A673 (cell line): ENCODE measurements around the gene TRPM2. TPM values are rescaled to one million over a fixed set of nuclear protein-coding genes. Genes with fewer than 3 reads are reported as not detected.

Source experiments
- BruUV-seq: library from RNA; stranded (reverse); fragments of 400-500 nt; replicated peaks from 2 replicates; lab custom pipeline; 2021; lab: Mats Ljungman, UMichigan
- CTCF ChIA-PET: fragments of 300-600 bp; sonication (Branson Sonifier 250); formaldehyde crosslinking; loops from one replicate; lab custom pipeline; 2022; ENCODE audit warnings: antibody characterized with exemption; lab: Charles Lee
- POLR2A ChIA-PET: fragments of 300-600 bp; sonication (Branson Sonifier 250); formaldehyde crosslinking; loops from one replicate; lab custom pipeline; 2022; ENCODE audit warnings: antibody characterized with exemption; ENCODE audit not compliant: low non-redundant PET; lab: Charles Lee
- DNase-seq: peaks from one replicate; pipeline ENCODE4 v3.0.0-alpha.2; 2015; ENCODE audit warnings: low spot score
- H3K27ac ChIP-seq: fragments of 200-600 bp; sonication (generic); 2 replicates; pipeline ENCODE4 v1.5.1; 2016; ENCODE audit warnings: mixed run types, low read depth, mild to moderate bottlenecking, mixed read lengths, antibody characterized with exemption, low read length; ENCODE audit not compliant: poor library complexity, severe bottlenecking
- H3K27me3 ChIP-seq: fragments of 200-600 bp; sonication (generic); replicated peaks from 2 replicates; pipeline ENCODE4 v1.6.1; 2017; ENCODE audit warnings: mixed run types, low read depth, mild to moderate bottlenecking, mixed read lengths, antibody characterized with exemption, low read length; ENCODE audit not compliant: insufficient read depth, poor library complexity
- H3K36me3 ChIP-seq: fragments of 200-600 bp; sonication (generic); 2 replicates; pipeline ENCODE4 v1.6.1; 2016; ENCODE audit warnings: mixed run types, mild to moderate bottlenecking, mixed read lengths, antibody characterized with exemption, low read length; ENCODE audit not compliant: insufficient read depth, poor library complexity, severe bottlenecking
- H3K4me1 ChIP-seq: fragments of 200-600 bp; sonication (generic); 2 replicates; pipeline ENCODE4 v1.6.1; 2017; ENCODE audit warnings: mixed run types, mild to moderate bottlenecking, mixed read lengths, antibody characterized with exemption, low read length; ENCODE audit not compliant: insufficient read depth, poor library complexity, severe bottlenecking
- H3K4me3 ChIP-seq: fragments of 200-600 bp; sonication (generic); 2 replicates; pipeline ENCODE4 v1.5.1; 2016; ENCODE audit warnings: low read depth, mixed run types, mild to moderate bottlenecking, mixed read lengths, low read length; ENCODE audit not compliant: poor library complexity, severe bottlenecking
- H3K9me3 ChIP-seq: fragments of 200-600 bp; sonication (generic); 2 replicates; pipeline ENCODE4 v1.6.1; 2016; ENCODE audit warnings: mixed run types, low read depth, mild to moderate bottlenecking, mixed read lengths, antibody characterized with exemption, low read length; ENCODE audit not compliant: poor library complexity, severe bottlenecking
- EZH2 ChIP-seq: fragments of 200-600 bp; sonication (generic); IDR thresholded peaks from 2 replicates; pipeline ENCODE4 v1.6.1; 2017; ENCODE audit warnings: borderline replicate concordance, low read depth, mild to moderate bottlenecking, mixed read lengths, antibody characterized with exemption, low read length; ENCODE audit not compliant: poor library complexity, severe bottlenecking
- intact Hi-C: fragments of 100-400 bp; cut with micrococcal nuclease; formaldehyde crosslinking; loops from one replicate; pipeline ENCODE4 v1.10.0; 2022; ENCODE audit not compliant: unreplicated experiment
- total RNA-seq: library from RNA; stranded (reverse); gene quantifications from 2 replicates; pipeline ENCODE4 v1.2.3, GENCODE V29; 2021
- TF ChIP-seq, protein P1 (sequence below): fragments of 300-800, 200-600 bp; sonication (generic); conservative IDR thresholded peaks from 2 replicates; pipeline ENCODE4 v1.5.1; 2017; ENCODE audit warnings: low read depth, mild to moderate bottlenecking, antibody characterized with exemption, low read length, moderate library complexity, mixed read lengths

Gene TRPM2
- total RNA-seq, 1 experiment from 2014 or later: 0.21 TPM

GRCh38 chr21:44370786-44371410 lies 17.5 kb downstream of the TRPM2 start:
- ChIA-PET CTCF (no interaction called here), POLR2A (no interaction called here)
- Histone ChIP-seq H3K27me3 (no peaks in the 10 kb centered on the region), H3K36me3 (no peaks in the 10 kb centered on the region), H3K4me3 (no peak overlapping the region), H3K27ac (no peak overlapping the region), H3K9me3 (no peaks in the 10 kb centered on the region), H3K4me1 (no peaks in the 10 kb centered on the region)
- DNase-seq: no peak
- BruUV-seq: no TSS peak
- intact Hi-C loops: no loop called here
- no peak for TF ChIP-seq EZH2
- TF ChIP-seq, protein P1, sequence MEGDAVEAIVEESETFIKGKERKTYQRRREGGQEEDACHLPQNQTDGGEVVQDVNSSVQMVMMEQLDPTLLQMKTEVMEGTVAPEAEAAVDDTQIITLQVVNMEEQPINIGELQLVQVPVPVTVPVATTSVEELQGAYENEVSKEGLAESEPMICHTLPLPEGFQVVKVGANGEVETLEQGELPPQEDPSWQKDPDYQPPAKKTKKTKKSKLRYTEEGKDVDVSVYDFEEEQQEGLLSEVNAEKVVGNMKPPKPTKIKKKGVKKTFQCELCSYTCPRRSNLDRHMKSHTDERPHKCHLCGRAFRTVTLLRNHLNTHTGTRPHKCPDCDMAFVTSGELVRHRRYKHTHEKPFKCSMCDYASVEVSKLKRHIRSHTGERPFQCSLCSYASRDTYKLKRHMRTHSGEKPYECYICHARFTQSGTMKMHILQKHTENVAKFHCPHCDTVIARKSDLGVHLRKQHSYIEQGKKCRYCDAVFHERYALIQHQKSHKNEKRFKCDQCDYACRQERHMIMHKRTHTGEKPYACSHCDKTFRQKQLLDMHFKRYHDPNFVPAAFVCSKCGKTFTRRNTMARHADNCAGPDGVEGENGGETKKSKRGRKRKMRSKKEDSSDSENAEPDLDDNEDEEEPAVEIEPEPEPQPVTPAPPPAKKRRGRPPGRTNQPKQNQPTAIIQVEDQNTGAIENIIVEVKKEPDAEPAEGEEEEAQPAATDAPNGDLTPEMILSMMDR: no peak

DNA sequence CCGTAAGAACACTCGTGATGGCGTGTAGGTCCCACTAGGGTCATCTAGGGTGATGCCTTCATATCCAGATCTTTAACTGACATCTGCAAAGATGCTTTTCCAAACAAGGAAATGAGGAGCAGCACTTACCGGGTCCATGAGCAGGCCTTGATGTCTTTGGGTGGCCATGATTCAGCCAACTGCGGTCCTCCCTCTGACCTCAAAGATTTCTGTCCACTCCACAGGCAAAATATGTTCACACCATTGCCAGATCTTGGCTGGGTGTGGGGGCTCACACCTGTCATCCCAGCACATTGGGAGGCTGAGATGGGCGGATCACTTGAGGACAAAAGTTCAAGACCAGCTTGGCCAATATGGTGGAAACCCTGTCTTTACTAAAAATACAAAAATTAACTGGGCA lies 18.2 kb downstream of the TRPM2 start:
- CTCF ChIA-PET: no interaction called here
- intact Hi-C loops: no loop called here
- TF ChIP-seq, protein P1: no peak
- no peak for TF ChIP-seq EZH2
- POLR2A ChIA-PET: no interaction called here
- no TSS peak for BruUV-seq
- no peak overlapping the region for H3K27ac ChIP-seq
- H3K36me3 ChIP-seq: no peaks in the 10 kb centered on the region
- DNase-seq: no peak
- no peak overlapping the region for H3K4me3 ChIP-seq
- H3K9me3 ChIP-seq: no peaks in the 10 kb centered on the region
- H3K4me1 ChIP-seq: no peaks in the 10 kb centered on the region
- no peaks in the 10 kb centered on the region for H3K27me3 ChIP-seq

GRCh38 chr21:44372616-44373015 lies 19.2 kb downstream of the TRPM2 start:
- Histone ChIP-seq H3K9me3 (no peaks in the 10 kb centered on the region), H3K36me3 (no peaks in the 10 kb centered on the region), H3K4me3 (no peak overlapping the region), H3K27me3 (no peaks in the 10 kb centered on the region), H3K4me1 (no peaks in the 10 kb centered on the region), H3K27ac (no peak overlapping the region)
- DNase-seq: no peak
- intact Hi-C loops: no loop called here
- ChIA-PET CTCF (no interaction called here), POLR2A (no interaction called here)
- BruUV-seq: no TSS peak
- TF ChIP-seq EZH2: no peak
- TF ChIP-seq, protein P1: no peak
